Ureter (tissue), 1 donor: ENCODE measurements around the gene CCDC50. TPM values are rescaled to one million over a fixed set of nuclear protein-coding genes. Genes with fewer than 3 reads are reported as not detected.

ENCODE experiments used
- DNase-seq: peaks from one replicate; pipeline ENCODE4 v3.0.0-alpha.2; 2020; ENCODE audit warnings: low spot score
- total RNA-seq: library from RNA; stranded (reverse); gene quantifications from one replicate; pipeline ENCODE4 v1.2.4, GENCODE V29; 2023
- donor health status: DM: yes; HTN: yes; CAD: no.

Gene CCDC50
- total RNA-seq, 1 donor from 2014 or later = 65.3 TPM

DNA sequence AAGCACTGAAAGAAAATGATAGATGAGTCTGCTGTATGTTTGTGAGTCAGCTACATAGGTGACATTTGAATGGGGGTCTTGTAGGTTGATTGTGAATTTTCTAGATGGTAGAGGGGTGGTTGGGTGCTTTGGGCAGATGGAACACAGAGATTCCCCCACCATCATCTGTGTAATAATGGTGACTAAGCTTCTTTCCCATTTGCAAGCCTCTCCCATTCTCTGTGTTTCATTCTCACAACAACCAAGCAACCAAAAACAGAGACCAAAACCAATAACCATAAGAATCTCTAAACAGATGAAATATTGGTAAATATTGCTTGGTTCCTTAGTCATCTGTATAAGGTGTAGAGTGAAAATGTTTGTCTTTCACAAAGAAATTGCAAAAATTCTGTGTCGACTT, 18.9 kb downstream of the CCDC50 start:
- DNase-seq = no peak

DNA sequence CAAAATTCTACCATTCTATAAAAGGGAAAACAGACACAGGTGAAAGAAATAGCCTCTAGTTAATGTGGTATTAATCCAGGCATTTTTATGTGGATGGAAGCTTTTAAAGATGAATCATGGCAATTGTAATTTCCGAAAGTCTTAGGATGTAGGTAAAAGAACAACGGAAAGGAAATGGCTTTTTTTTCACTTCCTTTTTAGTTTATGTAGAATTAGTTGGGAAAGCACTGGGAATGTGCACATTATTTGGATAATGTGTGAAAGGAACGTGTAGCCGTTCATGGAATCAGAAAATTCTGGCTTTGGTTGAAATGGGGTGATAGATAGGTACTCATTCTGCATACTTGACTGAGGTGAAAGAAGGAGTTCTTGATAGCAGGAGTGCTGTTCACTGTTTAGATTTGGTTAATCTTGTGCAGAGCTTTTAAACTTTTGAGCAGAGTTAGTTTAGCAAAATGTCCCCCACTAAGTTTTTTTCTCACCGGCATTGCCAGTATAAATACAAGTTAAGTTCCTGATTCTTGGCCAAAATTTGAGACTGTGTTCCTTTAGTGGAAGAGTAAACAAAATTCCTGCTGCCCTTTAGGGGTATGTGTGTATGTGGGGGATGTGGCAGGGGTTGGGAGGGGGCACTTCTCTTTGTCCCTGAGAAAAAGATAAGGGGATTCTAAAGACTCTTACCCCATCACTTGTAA, 21.3 kb downstream of the CCDC50 start:
- no peak for DNase-seq

DNA sequence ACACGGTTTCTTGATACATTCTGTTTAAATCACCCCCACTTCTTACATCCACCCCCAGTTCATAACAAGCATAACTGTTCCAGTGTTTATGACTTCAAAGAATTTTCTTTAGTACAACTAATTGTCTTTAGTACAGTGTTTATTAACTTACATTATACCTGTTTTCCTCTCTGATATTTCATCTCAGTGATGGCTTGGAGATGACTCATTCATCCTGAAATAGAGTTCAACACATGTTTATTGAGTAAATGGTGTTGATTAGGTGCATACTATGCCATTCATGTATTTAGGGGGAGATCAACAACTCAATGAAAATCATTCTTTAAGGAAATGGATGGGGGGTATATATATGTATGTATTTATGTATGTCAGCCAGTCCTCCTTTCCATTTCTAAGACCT, 22.8 kb downstream of the CCDC50 start:
- DNase-seq = no peak

DNA sequence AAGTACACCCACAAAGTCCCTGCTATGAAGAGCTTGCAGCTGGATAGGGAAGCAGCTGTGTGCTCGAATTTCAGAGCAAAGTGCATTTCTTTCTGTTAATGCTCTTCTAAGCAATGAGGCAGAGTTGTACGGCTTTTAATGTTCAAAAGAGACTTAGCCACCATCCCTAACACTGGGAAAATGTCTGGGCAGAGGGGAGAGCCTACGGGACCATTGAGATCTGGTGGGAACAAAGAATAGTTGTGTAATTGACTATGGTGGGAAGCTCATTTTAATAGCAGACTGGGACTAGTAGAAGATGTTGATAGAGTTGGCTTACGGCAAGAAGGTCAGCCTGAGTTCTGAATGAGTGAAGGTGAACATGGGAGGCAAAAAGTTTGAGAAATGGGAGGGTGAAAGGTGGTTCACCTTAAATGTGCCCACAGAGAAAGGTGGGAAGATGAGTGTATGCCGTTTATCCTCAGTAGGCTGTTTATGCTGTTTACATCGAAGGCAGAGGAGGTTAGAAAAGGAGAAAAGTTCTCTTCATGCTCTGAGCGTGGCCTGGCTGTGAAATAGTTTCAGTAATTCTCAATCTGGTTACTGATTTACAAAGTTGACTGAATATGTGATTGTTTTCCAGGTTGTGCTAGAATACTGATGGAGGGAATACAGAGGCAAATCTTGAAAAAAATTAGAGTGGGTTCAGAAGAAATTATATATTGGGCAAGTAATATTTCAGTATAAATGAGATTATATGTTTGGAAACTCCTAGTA, 24.0 kb downstream of the CCDC50 start:
- DNase-seq = no peak

DNA sequence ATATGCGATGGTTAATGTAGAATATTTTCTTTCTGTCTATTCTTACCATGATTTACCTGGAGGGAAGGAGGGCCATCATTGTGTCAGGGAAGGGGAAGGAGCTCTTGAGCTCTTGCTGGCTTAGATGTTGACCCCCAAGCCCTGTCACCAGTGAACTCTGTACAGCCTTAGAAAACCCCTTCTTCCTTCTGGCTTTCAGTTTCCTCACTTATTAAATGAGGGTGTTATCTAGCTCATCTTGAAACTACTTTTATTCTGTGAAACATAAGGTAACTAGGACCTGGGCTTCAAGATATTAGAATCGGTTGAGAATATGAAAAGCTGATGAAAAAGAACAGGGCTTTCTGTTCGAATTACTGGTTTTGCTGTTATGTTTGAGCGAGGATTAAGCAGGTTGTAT, 26.2 kb downstream of the CCDC50 start:
- DNase-seq = no peak

DNA sequence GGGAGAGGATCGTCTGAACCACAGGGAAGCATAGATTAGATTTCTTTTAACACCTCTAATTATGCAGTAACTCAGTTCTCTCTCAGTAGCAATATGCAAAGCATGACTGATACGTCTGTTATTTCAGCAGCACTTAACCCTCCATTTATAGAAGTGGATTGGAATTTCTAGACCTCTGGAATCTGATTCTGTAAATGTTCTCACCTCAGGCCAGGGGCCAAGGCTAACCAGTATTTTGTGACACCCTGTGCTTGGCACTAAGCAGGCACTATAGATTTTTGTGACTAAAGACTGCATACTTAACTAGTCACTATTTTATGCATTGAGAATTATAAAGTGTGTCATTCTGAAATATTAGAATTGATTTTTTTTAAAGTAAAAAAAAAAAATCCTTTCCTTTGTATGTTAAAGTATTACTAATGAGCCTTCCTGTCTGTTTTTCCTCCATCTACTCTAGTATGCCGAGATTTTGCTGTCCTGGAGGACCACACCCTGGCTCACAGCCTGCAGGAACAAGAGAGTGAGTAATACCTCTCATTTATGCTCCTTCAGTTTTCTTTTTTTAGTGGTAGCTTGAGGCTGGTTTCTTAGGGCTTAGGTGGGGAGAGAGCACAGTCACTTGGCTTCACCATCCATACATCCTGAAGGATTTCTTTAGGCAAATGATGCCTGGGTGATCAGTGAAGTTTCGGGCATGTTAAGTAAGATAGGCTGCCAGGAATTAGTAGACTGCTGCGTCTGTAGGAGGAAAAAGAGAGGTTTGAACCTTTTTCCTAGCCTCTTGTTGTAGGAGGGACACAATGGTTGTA, 27.6 kb downstream of the CCDC50 start:
- no peak for DNase-seq

DNA sequence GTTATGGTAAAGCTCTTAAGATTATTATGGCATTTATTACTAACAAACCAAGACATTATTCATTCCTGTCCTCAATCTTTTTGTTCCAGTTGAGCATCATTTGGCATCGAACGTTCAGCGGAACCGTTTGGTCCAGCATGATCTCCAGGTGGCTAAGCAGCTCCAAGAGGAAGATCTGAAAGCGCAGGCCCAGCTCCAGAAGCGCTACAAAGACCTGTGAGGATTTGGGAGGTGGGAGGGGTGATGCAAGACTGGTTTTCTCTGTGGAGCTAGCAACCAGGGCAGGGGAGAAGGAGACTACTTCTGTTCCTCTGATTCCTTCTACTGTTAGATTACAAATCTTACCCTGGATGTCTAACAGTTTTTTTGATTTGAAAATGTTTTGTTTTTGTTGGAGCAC, 28.7 kb downstream of the CCDC50 start:
- DNase-seq = no peak

DNA sequence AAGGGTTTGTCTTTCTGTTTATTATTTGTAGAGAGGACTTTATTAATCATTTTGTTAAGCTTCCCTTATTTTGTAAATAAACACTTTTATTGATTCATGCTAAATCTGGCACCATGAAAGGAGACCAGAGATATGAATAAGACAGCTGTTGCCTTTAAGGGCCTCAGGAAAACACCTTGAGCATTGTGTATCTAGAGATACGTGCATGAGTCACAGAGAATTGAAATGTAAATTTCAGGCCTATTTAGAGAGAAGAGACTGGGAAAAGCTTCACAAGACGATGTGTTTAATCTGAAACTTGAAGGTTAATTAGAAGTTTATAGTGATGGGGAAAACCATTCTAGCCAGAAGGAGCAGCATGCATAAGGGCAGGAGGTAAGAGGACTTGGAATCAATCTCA, 29.7 kb downstream of the CCDC50 start:
- DNase-seq = no peak

DNA sequence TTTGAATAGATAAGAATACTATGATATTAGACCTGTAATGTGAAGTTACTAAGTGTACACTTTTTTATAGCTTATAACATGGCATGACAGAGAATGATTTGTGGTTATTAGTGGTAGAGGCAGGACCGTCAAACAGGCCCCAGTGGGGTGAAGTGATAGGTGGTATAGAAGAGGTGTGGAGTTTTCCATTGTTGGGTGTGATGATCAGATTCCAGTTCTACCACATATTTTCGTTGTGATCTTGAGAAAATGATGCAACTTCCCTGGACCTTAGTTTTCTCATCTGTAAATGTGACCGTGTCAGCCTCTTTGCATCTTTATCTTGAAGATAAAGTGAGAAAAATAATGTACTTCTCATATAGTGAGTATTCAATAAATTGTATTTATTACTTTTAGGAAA, 31.4 kb downstream of the CCDC50 start:
- DNase-seq = no peak

DNA sequence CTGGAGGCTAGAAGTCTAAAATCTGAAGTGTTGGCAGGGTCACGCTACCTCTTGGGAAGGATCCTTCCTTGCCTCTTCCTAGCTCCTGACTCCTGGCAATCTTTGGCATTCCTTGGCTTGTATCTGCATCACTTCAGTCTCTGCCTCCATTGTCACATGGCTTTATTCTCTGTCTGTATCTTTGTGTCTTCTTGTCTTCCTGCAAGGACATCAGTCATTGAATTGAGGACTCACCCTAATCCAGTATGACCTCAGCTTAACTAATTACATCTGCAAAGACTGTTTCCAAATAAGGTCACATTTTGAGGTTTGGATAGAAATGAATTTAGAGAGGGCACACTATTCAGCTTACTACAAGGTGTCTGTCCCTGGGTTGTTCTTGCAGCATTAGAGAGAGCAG, 32.3 kb downstream of the CCDC50 start:
- DNase-seq = no peak

DNA sequence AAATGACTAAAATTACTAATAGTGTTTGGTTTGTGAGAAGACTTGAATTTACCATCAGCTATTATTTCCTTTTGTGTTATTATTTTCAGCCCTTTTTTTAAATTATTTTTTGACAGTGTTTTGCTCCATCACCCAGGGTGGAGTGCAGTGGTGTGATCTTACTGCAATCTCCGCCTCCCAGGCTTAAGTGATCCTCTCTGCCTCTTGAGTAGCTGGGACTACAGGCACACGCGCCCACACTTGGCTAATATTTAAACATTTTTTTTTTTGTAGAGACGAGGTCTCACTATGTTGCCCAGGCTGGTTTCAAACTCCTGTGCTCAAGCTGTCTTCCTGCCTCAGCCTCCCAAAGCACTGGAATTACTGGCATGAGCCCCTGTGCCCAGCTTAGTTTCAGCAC, 32.8 kb downstream of the CCDC50 start:
- no peak for DNase-seq

DNA sequence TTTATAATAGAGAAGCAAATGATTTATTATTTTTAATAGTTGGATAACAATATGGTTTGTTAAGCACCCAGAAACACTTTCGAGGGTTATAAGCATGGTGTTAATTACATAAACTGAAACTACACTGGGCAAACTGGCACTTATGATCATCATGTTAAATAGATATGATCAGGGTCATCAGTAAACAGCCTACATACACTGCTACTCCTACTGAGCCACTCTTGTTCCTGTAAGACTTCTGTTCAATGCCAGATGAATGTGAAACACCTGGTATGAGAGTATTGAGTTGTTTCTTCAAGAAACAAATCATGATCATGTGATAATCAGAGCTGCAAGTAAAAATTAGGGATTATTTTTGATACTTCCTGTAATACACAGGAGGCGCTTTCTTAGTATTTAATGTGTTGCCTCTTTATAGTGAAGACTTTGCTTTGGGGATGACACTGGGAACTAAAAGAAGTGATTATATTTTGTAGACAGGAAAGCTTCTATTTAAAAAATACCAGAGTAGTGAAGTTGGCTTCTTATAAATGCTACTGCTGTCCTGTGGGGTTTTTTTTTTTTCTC, 33.4 kb downstream of the CCDC50 start:
- DNase-seq = no peak

DNA sequence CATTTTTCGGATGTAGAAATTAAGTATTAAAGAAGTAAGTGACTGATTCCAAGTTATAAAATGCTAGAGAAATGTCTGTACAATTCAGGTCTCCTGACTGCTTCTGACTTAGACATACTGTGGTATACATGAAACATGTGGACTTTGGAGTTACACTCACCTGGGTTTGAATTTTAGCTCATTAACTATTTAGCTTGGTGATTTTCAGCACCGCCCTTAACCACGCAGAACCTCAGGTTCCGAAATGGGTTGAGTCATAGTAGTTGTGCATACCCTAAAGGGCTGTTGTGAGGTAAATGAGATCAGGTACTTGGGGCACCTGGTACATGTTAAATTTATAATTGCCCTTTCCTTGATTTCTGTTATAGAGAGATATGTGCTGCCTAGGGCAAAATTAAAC, 34.0 kb downstream of the CCDC50 start:
- DNase-seq = no peak

DNA sequence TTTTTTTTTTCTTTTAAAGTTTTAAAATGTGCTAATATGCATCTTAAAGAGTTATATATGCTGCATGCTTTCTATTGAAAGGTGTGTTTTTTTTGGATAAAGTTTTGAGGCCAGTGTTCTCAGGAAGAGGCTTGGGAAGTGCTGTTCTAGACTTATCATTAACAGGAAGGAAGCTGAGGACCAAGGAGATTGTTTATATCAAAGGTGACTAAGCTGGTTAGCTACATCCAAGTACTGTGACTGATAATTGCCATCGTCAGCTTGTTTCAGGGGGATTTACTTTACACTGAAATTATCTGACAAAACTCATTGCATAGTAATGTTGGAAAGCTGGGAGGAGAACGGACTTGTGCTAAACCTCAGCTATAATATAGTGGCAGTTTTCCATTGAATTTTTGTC, 37.5 kb downstream of the CCDC50 start:
- DNase-seq = no peak

DNA sequence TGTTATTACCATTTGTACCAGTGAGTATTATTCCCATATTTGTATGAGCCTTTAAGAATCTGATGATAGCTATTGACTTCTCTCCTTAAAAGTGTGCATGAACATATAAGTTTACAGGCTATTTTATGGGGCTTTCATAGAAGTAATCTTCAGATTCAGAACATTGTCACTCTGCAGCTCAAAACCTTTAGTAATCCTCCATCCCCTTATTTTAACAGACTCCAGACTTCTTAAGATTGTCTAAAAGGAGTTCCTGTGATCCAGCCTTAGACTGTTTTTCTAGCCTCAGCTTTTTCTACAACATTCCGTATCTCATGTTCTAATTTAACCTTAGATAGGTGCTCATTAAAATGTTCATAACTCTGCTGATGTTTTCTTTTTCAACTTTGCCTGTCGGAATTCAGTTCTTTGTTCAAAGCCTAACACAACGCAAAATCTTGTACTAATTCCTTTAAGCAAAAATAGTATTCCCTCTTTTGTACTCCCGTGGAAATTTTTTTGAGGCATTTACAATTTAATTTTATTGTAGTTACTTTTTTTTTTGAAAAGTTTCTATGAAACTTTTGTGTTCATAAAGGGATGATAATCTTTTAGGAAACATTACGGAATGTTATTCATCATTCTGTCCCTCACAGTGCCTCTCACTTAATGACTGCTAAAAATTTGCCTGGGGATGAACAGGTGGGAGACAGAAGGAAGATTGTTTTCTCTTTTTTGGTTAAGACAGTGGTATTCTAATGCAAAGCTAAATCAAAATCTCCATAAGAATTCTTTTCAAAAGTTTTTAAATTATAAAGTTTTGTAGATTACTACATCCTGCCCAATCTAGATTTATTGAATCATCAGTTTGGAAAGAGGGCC, 39.8 kb downstream of the CCDC50 start:
- DNase-seq = no peak

DNA sequence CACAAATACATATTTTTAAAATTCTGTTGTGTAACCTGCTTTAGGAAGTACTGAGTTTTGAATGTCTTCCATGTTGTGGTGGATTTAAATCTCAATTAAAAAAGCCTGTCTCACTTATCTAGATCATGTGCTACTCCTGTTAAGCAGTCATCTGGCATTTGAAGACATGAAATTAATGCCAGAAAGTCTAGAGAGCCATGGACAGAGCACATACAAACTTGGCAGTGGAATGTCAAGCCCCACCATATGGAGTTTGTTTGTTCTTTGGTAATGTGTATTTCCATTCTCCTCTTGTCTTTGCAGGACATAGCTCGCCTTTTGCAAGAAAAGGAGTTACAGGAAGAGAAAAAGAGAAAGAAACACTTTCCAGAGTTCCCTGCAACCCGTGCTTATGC, 40.4 kb downstream of the CCDC50 start:
- DNase-seq = no peak

DNA sequence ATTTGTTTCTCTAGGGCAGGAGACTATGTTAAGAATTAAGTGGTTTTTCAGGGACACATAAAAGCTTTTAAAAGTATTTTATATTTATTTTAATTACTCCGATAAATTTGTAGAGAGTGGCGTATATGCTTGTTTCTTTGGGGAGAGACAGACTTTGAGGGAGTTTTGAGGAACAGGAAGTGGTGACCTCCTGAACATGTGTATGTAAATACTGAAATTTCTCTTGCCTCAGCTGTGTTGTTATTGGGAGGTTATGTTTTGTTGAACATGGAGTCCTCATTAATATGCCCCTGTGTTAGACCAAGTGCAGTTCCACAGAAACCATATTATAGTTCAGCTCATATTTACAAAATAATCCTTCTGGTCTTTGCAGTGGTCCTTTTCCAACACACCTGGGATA, 42.9 kb downstream of the CCDC50 start:
- no peak for DNase-seq

DNA sequence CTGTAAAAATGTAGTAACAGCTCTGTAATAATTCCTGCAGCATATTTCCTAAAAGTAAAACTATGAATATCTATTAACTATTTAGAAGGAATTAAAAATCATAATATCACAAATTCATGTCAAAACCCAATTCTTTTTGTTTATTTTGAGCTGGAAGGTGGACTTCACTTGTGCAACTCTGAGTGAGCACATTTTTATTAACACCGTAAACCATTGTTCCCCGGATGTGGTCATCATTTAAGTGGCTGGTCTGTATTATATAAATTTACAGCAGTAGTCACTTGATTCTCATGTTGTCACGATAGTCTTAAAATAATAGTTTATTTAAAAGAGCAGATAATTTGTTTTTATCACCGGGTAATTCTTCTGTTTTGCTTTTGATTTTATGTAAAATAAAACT, 44.1 kb downstream of the CCDC50 start:
- no peak for DNase-seq

DNA sequence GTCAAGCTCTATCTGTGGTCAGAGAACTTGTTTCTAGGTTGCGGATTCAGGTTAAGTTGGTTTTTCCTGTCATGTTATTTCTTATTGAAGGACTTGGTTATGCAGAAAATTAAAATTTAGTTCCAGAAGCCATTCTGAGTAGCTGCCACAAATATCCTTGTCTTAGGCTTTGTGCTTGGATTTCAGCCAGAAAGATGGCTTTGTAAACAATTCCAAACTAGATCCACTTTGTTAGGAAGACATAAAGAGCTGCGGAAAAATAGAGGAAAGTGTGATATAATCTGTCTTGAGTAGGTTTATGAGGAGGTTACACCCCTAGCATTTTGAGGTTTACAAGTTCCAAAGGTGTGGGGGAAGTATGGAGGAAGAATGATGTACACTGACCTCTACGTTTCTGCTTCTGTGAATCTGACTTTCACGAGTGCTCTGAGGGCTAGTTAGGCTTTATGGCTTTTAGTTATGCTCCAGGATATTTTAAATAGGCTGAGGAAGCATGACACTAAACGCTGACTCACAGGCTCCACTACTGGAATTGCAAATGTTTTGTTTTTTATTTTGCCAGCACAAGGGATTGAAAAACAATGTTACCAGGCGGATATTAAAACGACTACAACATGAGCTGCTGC, 47.4 kb downstream of the CCDC50 start:
- no peak for DNase-seq

DNA sequence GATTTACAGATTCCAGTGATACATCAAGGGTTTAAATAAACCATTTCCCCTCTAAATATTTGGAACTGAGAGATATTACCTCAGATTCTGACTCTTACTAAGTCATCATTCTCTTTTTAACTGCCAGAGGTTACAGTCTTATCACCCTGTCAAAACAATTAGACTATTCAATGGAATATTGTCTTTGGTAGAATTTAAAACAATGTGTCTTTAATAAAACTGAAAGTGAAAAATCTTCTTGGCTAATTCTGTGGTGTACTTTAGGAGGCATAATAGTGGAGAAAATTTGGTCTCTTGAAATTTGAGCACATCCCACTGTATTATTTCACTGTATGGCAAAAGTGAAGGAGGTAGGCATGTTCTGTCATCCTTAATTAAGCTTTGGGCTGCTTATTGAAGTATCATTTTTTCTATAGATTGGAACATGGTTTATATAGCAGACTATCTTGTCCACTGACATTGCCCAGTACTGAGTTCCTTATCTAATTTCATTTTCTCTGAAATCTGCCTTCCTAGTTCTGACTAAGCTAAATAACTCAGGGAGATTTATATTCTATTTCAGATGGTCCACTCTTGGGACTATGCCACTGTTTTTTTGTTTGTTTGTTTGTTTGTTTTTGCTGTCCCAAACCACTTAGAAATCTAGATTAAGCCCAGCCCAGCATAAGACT, 49.1 kb downstream of the CCDC50 start:
- DNase-seq = no peak

DNA sequence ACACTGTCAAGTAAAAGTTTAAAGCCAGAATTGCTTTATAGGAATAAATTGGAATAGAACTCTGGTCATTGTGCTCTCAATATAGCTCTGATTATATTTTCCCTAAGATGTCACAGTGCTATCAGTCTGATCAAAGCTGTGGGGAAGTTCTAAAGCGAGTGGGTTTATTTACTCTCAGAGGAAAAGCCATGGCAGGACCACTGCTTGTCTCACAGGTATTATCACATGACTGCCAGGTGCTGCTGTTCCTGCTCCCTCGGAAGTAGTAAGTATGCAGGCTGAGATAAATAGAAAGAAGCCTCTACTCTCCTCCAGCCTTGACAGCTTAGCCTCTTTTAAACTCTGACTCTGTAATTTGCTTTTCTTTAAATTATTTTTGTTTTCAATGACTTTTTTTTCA, 50.3 kb downstream of the CCDC50 start:
- DNase-seq = no peak
